Liver (tissue), 9 donors: ENCODE measurements around the gene AVL9. TPM values are rescaled to one million over a fixed set of nuclear protein-coding genes. Genes with fewer than 3 reads are reported as not detected.

Experiments used
- DNase-seq: peaks from one replicate; pipeline ENCODE4 v3.0.0-alpha.2; 2017; ENCODE audit warnings: low spot score
- H3K27ac ChIP-seq, 2 donors: one replicate each; pipeline ENCODE4 v1.7.0; 2013; ENCODE audit warnings: inconsistent platforms in 2 of 2, low read length in 2 of 2, control low read depth in 1 of 2, low read depth in 1 of 2, mild to moderate bottlenecking in 1 of 2
- H3K27me3 ChIP-seq, 4 donors: one replicate each; pipeline versions ENCODE4 v1.6.1 to v1.7.0; 2013; ENCODE audit warnings: low read length in 3 of 4, inconsistent platforms in 1 of 4, mild to moderate bottlenecking in 1 of 4, moderate library complexity in 1 of 4; ENCODE audit not compliant: control insufficient read depth in 4 of 4, insufficient read depth in 4 of 4
- H3K36me3 ChIP-seq, 4 donors: one replicate each; pipeline versions ENCODE4 v1.6.1 to v1.7.0; 2013; ENCODE audit warnings: low read length in 3 of 4, mild to moderate bottlenecking in 3 of 4, low read depth in 1 of 4, moderate library complexity in 1 of 4; ENCODE audit not compliant: control insufficient read depth in 4 of 4, insufficient read depth in 3 of 4
- H3K4me1 ChIP-seq, 4 donors: one replicate each; pipeline versions ENCODE4 v1.6.1 to v1.7.0; 2013; ENCODE audit warnings: low read length in 3 of 4, mild to moderate bottlenecking in 3 of 4, moderate library complexity in 1 of 4; ENCODE audit not compliant: control insufficient read depth in 4 of 4, insufficient read depth in 4 of 4
- H3K4me3 ChIP-seq, 3 donors: one replicate each; pipeline versions ENCODE4 v1.6.1 to v1.7.0; 2013; ENCODE audit warnings: low read length in 3 of 3, control low read depth in 1 of 3, low read depth in 1 of 3, mild to moderate bottlenecking in 1 of 3
- H3K9ac ChIP-seq, 2 donors: one replicate each; pipeline ENCODE4 v1.7.0; 2013; ENCODE audit warnings: low read length in 2 of 2, mild to moderate bottlenecking in 2 of 2, moderate library complexity in 2 of 2, control low read depth in 1 of 2, low read depth in 1 of 2
- H3K9me3 ChIP-seq, 4 donors: one replicate each; pipeline versions ENCODE4 v1.6.1 to v1.7.0; 2013; ENCODE audit warnings: low read length in 3 of 4; ENCODE audit not compliant: control insufficient read depth in 4 of 4
- ATF3 ChIP-seq: IDR thresholded peaks from 2 replicates; pipeline ENCODE4 v1.6.1; 2016; ENCODE audit warnings: antibody characterized with exemption
- CTCF ChIP-seq: fragments of 150-350 bp; IDR thresholded peaks from 2 replicates; pipeline ENCODE4 v1.5.1; 2017; ENCODE audit warnings: improper control_type of control experiment, low read depth, low read length; ENCODE audit not compliant: missing input control
- EGR1 ChIP-seq, 2 donors: IDR thresholded peaks; 2 replicates each; pipeline ENCODE4 v1.6.1; 2016 to 2018; ENCODE audit warnings: antibody characterized with exemption in 2 of 2, low read depth in 2 of 2
- FOXA1 ChIP-seq: IDR thresholded peaks from 2 replicates; pipeline ENCODE4 v1.6.1; 2016; ENCODE audit warnings: antibody characterized with exemption
- FOXA2 ChIP-seq: IDR thresholded peaks from 2 replicates; pipeline ENCODE4 v1.6.1; 2016; ENCODE audit warnings: antibody characterized with exemption
- GABPA ChIP-seq, 2 donors: IDR thresholded peaks in 1 of 2; conservative IDR thresholded peaks in 1 of 2; 2 replicates each; pipeline ENCODE4 v1.6.1; 2016; ENCODE audit warnings: antibody characterized with exemption in 2 of 2, mild to moderate bottlenecking in 1 of 2, moderate library complexity in 1 of 2
- HNF4G ChIP-seq: IDR thresholded peaks from 2 replicates; pipeline ENCODE4 v1.6.1; 2016; ENCODE audit warnings: antibody characterized with exemption
- JUND ChIP-seq, 2 donors: IDR thresholded peaks; 2 replicates each; pipeline ENCODE4 v1.6.1; 2016; ENCODE audit warnings: antibody characterized with exemption in 2 of 2
- MAX ChIP-seq: IDR thresholded peaks from 2 replicates; pipeline ENCODE4 v1.6.1; 2016; ENCODE audit warnings: antibody characterized with exemption
- NR2F2 ChIP-seq: IDR thresholded peaks from 2 replicates; pipeline ENCODE4 v1.6.1; 2016; ENCODE audit warnings: antibody characterized with exemption
- RAD21 ChIP-seq, 2 donors: IDR thresholded peaks; 2 replicates each; pipeline ENCODE4 v1.6.1; 2016; ENCODE audit warnings: antibody characterized with exemption in 2 of 2, mild to moderate bottlenecking in 2 of 2
- REST ChIP-seq: IDR thresholded peaks from 2 replicates; pipeline ENCODE4 v1.6.1; 2016; ENCODE audit warnings: antibody characterized with exemption, mild to moderate bottlenecking
- RXRA ChIP-seq, 2 donors: IDR thresholded peaks; 2 replicates each; pipeline ENCODE4 v1.6.1; 2017 to 2018; ENCODE audit warnings: antibody characterized with exemption in 2 of 2, mild to moderate bottlenecking in 1 of 2
- SP1 ChIP-seq: IDR thresholded peaks from 2 replicates; pipeline ENCODE4 v1.6.1; 2018; ENCODE audit warnings: antibody characterized with exemption, mild to moderate bottlenecking
- TAF1 ChIP-seq: conservative IDR thresholded peaks from 2 replicates; pipeline ENCODE4 v1.6.1; 2016; ENCODE audit warnings: antibody characterized with exemption, mild to moderate bottlenecking
- YY1 ChIP-seq: IDR thresholded peaks from 2 replicates; pipeline ENCODE4 v1.6.1; 2016; ENCODE audit warnings: antibody characterized with exemption, mild to moderate bottlenecking
- ZBTB33 ChIP-seq: IDR thresholded peaks from 2 replicates; pipeline ENCODE4 v1.6.1; 2016; ENCODE audit warnings: antibody characterized with exemption
- WGBS: extraction: QIAGEN DNeasy Blood & Tissue Kit; methylation state at CpG from one replicate; pipeline ENCODE4 v1.1.7; 2013; 5-methylcytosine and 5-hydroxymethylcytosine counted together
- polyA plus RNA-seq, 2 donors: library from polyadenylated mRNA; stranded (reverse) in 1 of 2; unstranded in 1 of 2; fragments of 200-250 nt in 1 of 2; fragments of >200 nt in 1 of 2; fragmentation: Nextera tagmentation in 1 of 2; extraction: Ambion mirVana in 1 of 2; gene quantifications; one replicate each; pipeline versions ENCODE4 v1.2.1 to v1.2.3, GENCODE V29; 2013 to 2015
- total RNA-seq, 2 donors: library from RNA; depleted of rRNA; stranded (reverse); fragments of >200 nt; gene quantifications; one replicate each; pipeline ENCODE4 v1.2.3, GENCODE V29; 2014
- donor health status: healthy.
- donor health status: healthy.
- donor health status: healthy.
- donor health status: healthy.
- donor health status: healthy.

Gene AVL9
- total and polyA plus RNA-seq, 4 donors = 5.5 to 18.5 (median 11.6) TPM

- no peak overlapping the region for H3K9ac ChIP-seq
- H3K27ac ChIP-seq = no peak overlapping the region
- WGBS = 86% methylated on average over 2 of the region's 2 CpGs
- no peaks in the 10 kb centered on the region for H3K36me3 ChIP-seq
- H3K27me3 ChIP-seq = no peaks in the 10 kb centered on the region
- no peaks in the 10 kb centered on the region for H3K4me1 ChIP-seq
- no peak overlapping the region for H3K4me3 ChIP-seq
- DNase-seq = no peak
- no peak for TF ChIP-seq RAD21 (IDR thresholded peaks at IDR 0.05)
- TF ChIP-seq HNF4G = no peak
- TF ChIP-seq RXRA (IDR thresholded peaks at IDR 0.05) = no peak
- no peak for TF ChIP-seq ATF3
- no peak for TF ChIP-seq ZBTB33
- no peak for TF ChIP-seq CTCF
- no peak for TF ChIP-seq FOXA1
- TF ChIP-seq JUND (IDR thresholded peaks at IDR 0.05) = no peak
- TF ChIP-seq FOXA2 = no peak
- TF ChIP-seq YY1 = no peak
- no peak for TF ChIP-seq TAF1
- no peak for TF ChIP-seq GABPA (IDR thresholded peaks at IDR 0.05 in 1 of 2, conservative IDR thresholded peaks at IDR 0.05 in 1 of 2)
- TF ChIP-seq EGR1 (IDR thresholded peaks at IDR 0.05; ENCODE audit: low read depth in 2 of 2) = no peak
- no peak for TF ChIP-seq MAX
- no peak for TF ChIP-seq REST
- no peaks in the 10 kb centered on the region for H3K9me3 ChIP-seq
Measured at GRCh38 chr7:32459788-32460187, 35.5 kb upstream of the AVL9 start.

GRCh38 chr7:32461484-32461883, 33.8 kb upstream of the AVL9 start:
- H3K36me3 ChIP-seq = no peaks in the 10 kb centered on the region
- no peaks in the 10 kb centered on the region for H3K27me3 ChIP-seq
- no peaks in the 10 kb centered on the region for H3K4me1 ChIP-seq
- no peak overlapping the region for H3K4me3 ChIP-seq
- DNase-seq = no peak
- no peak overlapping the region for H3K27ac ChIP-seq
- no peak overlapping the region for H3K9ac ChIP-seq
- WGBS = 59% methylated on average over 2 of the region's 2 CpGs
- no peaks in the 10 kb centered on the region for H3K9me3 ChIP-seq
- TF ChIP-seq HNF4G (no peak), ATF3 (no peak), RAD21 (IDR thresholded peaks at IDR 0.05) (no peak), NR2F2 (no peak), GABPA (IDR thresholded peaks at IDR 0.05 in 1 of 2, conservative IDR thresholded peaks at IDR 0.05 in 1 of 2) (no peak), ZBTB33 (no peak), EGR1 (IDR thresholded peaks at IDR 0.05; ENCODE audit: low read depth in 2 of 2) (no peak), JUND (IDR thresholded peaks at IDR 0.05) (no peak), FOXA2 (no peak), YY1 (no peak), FOXA1 (no peak), TAF1 (no peak), SP1 (no peak), CTCF (no peak), MAX (no peak)
